Motor neuron (in vitro differentiated cells): ENCODE data around the gene NR6A1. TPM values are rescaled to one million over a fixed set of nuclear protein-coding genes. Genes with fewer than 3 reads are reported as not detected.

Experiments used
- ATAC-seq, 8 experiments: fragments of 200-7000 bp; cut with Tn5 transposase; replicated peaks in 6 of 8; 2 replicates each; pipeline ENCODE4 v1.8.0; 2021; ENCODE audit warnings: mild to moderate bottlenecking in 8 of 8, moderate library complexity in 8 of 8
- H3K27ac ChIP-seq, 2 donors: fragments of 250-450 bp; sonication (Bioruptor Pico); 2 replicates each; pipeline ENCODE4 v1.9.0; 2021; ENCODE audit warnings: antibody characterized with exemption in 2 of 2, mild to moderate bottlenecking in 2 of 2, moderate library complexity in 1 of 2
- H3K4me1 ChIP-seq, 2 donors: fragments of 250-450 bp; sonication (Bioruptor Pico); replicated peaks in 1 of 2; 2 replicates each; pipeline ENCODE4 v1.6.1; 2021; ENCODE audit warnings: antibody characterized with exemption in 2 of 2, mild to moderate bottlenecking in 2 of 2, moderate library complexity in 1 of 2
- H3K4me3 ChIP-seq, 5 donors: fragments of 250-450 bp; sonication (Bioruptor Pico); 2 replicates each; pipeline ENCODE4 v1.9.0; 2021; ENCODE audit warnings: antibody characterized with exemption in 5 of 5, mild to moderate bottlenecking in 5 of 5, moderate library complexity in 4 of 5
- WGBS, 10 experiments: fragments of 450-650 bp; shearing (Covaris generic); methylation state at CpG; one replicate each; pipeline ENCODE4 v1.0.0; 2022; 5-methylcytosine and 5-hydroxymethylcytosine counted together
- in situ Hi-C, 9 experiments: fragments of 400-800 bp; cut with MboI; loops; one replicate each; pipeline ENCODE4 v1.15.0; 2021; ENCODE audit warnings: low sequenced_read_pairs in 9 of 9, low pct_unique_long_range_greater_than_20kb in 2 of 9; ENCODE audit not compliant: unreplicated experiment in 9 of 9
- total RNA-seq, 8 experiments: library from RNA; unstranded; fragments of 300-600 nt; gene quantifications; 2 replicates each; pipeline versions ENCODE4 v1.2.3 to v1.2.4, GENCODE V29; 2022

The NR6A1 gene
- total RNA-seq, 8 experiments from 2014 or later, result 0.46 to 29.0 (median 3.7) TPM

DNA sequence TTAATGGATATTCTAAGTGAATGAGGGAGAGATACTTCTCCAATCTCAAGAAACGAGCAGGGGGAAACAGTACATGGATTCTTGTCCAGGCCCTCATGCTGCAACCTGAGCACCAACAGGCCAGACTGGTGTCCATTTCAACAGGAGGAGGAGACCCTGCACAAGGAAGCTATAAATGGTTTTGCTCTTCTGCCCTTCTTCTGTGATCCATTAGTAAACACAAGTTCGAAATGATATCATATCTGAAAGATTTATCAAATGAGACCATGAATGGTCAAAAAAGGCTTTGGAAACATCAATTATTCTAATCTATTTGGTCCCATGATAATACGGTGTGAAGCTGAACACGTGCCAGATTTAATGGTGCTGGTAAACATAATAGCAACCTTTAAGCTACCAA is 109.8 kb downstream of the NR6A1 start:
- Histone ChIP-seq H3K27ac (peak overlapping the region; percentile 89 to 97), H3K4me3 (peak overlapping the region; percentile 47 to 67 (median 54)), H3K4me1 (peaks cover 36 to 44% of the 10 kb centered on the region in 2 donors)
- in situ Hi-C loops, result no loop called here
- ATAC-seq, result no peak
- 50 to 94% (median 79%) methylated on average over 1 to 4 of the region's 4 CpGs for WGBS, 10 experiments

DNA sequence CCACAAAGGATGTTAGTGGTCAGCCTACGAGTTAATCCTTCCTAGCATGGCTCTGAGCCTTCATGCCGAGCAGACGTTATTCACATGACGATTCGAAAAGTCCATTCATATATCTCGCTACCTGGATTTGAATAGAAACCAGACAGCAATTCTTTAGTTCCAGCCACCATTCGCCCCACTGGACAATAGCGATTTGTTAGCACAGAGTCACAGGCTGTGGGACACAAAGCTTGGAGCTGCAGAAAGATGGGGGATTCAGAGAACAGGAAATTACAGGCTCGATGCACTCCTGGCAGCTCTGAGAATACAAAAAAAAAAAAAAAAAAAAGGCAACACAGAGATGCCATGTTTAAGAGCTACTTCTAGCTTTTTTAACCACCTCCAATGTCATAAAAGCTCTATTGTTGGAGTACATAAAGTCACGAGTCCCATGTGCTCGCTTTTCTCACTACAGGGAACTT is 110.7 kb downstream of the NR6A1 start:
- peak; percentile 2 to 68 (median 56) for ATAC-seq
- peak overlapping the region; percentile 89 to 97 for H3K27ac ChIP-seq
- peaks cover 36 to 37% of the 10 kb centered on the region in 2 donors for H3K4me1 ChIP-seq
- 1 to 20% (median 5%) methylated on average over 1 to 11 of the region's 11 CpGs; no CpG with 5 or more reads in 1 of the 10 experiments for WGBS, 10 experiments
- H3K4me3 ChIP-seq, result peak overlapping the region; percentile 47 to 67 (median 54)
- in situ Hi-C loops, result no loop called here

DNA sequence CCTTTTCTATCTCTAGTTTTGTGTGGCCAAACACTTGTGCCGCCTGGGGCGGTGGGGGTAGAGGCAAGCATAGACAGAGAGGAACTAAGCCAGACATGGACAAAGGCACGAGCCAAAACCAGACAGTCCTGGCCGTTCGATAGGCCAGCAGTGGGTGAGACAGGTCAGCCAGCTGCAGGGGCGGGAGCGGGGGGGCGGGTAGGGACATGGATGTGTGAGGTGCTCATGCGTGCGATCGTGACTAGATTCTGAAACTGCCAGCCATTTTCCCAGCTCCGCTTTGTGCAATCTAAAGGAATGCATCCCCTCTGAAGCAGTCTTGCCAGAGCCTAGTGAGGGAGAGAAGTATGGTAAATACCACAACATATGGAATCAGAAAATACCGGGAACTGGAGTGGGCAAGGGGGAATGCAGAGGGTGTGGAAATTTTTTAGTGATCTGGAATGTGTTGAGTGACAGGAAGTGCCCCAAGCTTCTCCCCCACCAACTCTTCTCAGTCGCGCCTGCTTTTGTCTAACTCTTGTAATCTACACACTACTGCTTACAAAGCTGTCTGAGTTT is 111.9 kb downstream of the NR6A1 start:
- 0 to 10% (median 0%) methylated on average over 1 to 8 of the region's 15 CpGs; no CpG with 5 or more reads in 2 of the 10 experiments for WGBS, 10 experiments
- ATAC-seq, result peak; percentile 55 to 69 (median 64)
- in situ Hi-C loops, result no loop called here
- Histone ChIP-seq H3K27ac (peak overlapping the region; percentile 89 to 97), H3K4me1 (peaks cover 34 to 36% of the 10 kb centered on the region in 2 donors), H3K4me3 (peak overlapping the region; percentile 47 to 67 (median 54))

DNA sequence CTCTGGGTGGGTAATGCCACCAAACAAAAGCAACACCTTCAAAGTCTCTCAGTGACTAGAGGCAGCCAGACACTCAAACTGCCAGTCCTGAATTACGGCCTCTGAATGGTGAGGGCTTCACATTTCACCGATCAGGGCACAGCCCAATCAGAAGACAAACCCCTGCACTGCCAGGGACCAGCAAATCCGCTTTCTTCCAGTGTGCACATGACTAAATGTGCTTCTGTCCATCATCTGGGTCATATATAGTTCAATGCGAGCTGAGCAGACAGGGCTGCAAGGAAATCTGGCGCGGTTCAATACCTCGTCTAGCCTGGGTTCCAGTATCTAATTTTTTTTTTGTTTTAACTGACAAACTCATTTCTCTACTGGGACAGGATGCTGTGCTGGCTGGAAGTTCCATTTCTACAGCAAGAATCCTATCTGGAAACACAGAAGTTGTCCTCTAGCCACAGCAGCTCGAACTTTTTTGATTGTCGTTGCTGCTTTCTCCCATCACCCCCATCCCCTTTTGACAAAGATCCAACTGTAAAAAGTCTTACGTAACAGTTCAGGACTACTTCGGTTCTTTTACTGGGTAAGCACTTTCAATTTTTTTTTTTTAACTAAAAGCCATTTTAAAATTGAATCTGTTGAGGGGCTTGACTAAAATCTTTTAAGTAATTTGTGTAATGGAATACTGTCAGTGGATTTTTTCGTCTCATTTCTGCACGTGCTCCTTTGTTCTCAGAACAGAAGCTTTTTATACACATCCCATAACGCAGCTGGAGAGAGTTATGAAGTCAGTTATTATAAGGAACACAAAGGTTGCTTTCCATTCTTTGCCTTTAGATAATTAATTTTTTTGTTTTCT is 112.7 kb downstream of the NR6A1 start:
- ATAC-seq, result peak; percentile 85 to 91 (median 90)
- Histone ChIP-seq H3K27ac (peak overlapping the region; percentile 89 to 97), H3K4me3 (peak overlapping the region; percentile 47 to 67 (median 54)), H3K4me1 (peaks cover 32 to 35% of the 10 kb centered on the region in 2 donors)
- WGBS, 10 experiments, result 0 to 31% (median 1%) methylated on average over 2 to 14 of the region's 14 CpGs
- in situ Hi-C loops, result no loop called here

DNA sequence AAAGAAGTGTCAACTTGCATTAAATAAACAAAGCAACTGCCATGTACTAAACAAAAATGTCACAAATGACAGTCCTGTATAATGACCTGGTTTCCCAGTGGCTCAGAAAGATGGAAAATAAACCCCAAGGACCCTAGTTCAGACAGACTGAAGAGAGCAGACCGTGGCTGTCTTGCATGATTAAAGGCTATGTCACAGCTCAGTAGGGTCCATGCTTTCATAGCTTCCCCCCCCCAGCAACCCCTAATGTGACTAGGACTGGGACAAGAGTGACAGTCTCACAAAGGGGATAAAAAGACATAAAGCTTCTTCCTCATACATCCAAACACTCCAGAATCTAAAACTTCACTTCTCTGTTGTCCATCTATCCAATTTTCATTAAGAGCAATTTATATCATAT is 113.6 kb downstream of the NR6A1 start:
- in situ Hi-C loops, result no loop called here

DNA sequence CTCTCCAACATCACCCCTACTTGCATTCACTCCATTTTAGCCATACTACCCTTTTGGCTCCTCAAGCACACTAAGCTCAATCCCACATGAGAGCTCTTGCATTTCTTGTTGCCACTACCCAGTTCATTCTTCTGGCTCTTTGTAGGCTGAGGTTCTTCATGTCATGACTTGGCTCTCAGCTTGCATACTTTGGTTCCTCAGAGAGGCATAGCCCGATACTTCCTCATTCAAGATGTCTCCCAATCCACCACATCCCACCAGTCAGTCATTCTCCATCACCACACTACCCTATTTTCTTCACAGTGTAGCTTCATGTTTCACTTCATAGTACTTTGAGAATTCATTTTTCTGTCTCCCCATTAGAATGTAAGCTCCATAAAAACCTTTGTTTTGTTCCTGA is 116.7 kb downstream of the NR6A1 start:
- in situ Hi-C loops, result no loop called here
- Histone ChIP-seq H3K4me1 (peaks cover 9 to 14% of the 10 kb centered on the region in 2 donors), H3K27ac (no peak overlapping the region), H3K4me3 (no peak overlapping the region)
- ATAC-seq, result no peak
- WGBS, 10 experiments, result 17 to 100% (median 89%) methylated on average over 1 of the region's 1 CpG; no CpG with 5 or more reads in 1 of the 10 experiments

More for the DNA sequence above, 113.6 kb downstream of the NR6A1 start:
- 0 to 71% (median 14%) methylated on average over 1 of the region's 1 CpG; no CpG with 5 or more reads in 2 of the 10 experiments for WGBS, 10 experiments
- H3K27ac ChIP-seq, result peak overlapping the region; percentile 0 to 51
- H3K4me3 ChIP-seq, result peak overlapping the region; percentile 47 to 67 (median 54)
- H3K4me1 ChIP-seq, result peaks cover 23 to 29% of the 10 kb centered on the region in 2 donors
- ATAC-seq, result no peak

DNA sequence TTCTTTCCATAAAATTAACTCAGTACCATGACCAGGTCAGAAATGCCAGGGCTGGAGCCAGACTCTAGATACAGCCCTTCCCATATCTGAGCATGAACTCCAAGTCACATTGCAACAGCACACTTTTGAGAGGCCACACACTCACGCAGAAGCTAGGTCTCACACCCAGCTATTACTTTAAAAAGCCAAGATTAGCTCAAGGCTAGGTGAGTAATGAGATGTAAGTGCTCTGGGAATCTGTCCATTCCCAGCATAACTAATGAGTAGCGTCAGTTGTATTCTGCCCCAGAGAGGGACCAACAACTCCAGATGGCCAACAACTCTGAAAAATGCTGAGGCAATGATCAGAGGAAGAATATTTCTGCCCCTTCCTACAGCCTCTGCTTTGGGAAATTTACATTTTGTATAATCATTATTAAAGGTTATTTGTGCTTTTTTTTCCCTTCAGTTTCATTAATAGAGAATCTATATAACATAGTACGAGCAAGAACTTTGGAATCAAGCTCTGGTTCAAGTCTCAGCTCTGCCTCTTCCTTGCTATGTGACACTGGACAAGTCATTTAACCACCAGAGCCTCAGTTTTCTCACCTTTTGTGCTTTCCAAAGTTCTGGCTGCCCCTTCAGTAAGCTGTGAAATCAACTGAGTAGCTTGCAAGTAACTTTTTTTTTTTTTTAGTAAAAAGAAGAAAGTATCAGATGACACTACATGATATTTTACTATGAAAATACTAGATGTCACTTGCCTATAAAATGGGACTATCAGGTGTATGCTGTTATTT is 118.3 kb downstream of the NR6A1 start:
- WGBS, 10 experiments, result 0 to 100% (median 90%) methylated on average over 1 to 3 of the region's 3 CpGs; no CpG with 5 or more reads in 1 of the 10 experiments
- Histone ChIP-seq H3K27ac (no peak overlapping the region), H3K4me1 (peaks cover 7 to 13% of the 10 kb centered on the region in 2 donors), H3K4me3 (no peak overlapping the region)
- in situ Hi-C loops, result no loop called here
- ATAC-seq, result peak in 6 of 8 experiments; percentile 16 to 100 (median 62)

DNA sequence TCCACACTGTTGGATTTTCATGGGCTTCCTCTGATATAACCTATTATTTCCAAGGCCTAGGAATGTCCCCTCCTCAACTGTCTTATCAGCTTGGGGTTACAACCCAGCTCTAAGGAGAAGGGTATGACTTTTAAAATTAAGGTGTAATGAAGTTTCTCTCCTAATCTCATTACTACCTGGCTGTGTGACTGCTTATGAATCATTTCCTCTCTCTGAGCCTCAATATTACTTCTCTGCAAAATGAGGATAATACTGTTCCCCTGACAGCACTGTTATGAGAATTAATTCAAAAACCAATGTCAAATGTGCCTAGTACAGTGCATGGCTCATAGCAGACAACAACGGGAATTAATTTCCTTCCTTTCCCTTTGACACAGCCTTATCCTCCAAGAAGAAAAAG is 118.9 kb downstream of the NR6A1 start:
- Histone ChIP-seq H3K4me3 (no peak overlapping the region), H3K4me1 (peaks cover 1 to 7% of the 10 kb centered on the region in 2 donors), H3K27ac (no peak overlapping the region)
- in situ Hi-C loops, result no loop called here
- 0 to 100% (median 100%) methylated on average over 1 of the region's 1 CpG; no CpG with 5 or more reads in 5 of the 10 experiments for WGBS, 10 experiments
- no peak for ATAC-seq

DNA sequence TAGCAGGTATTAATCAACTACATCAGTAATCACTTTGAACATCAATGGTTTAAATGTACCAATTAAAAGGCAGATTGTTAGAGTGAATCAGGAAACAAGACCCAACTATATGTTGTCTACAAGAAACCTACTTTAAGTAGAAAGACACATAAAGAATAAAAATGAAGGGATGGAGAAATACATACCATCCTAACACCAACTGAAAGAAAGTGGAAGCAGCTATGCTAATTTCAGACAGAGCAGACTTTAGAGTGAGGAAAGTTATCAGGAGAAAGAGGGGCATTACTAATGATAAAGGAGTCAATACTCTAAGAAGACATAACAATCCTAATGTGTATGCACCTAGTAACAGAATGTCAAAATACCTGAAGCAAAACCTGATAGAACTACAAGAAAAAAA is 125.8 kb downstream of the NR6A1 start:
- in situ Hi-C loops, result no loop called here
- H3K4me1 ChIP-seq, result no peaks in the 10 kb centered on the region
- H3K27ac ChIP-seq, result no peak overlapping the region
- no peak for ATAC-seq
- H3K4me3 ChIP-seq, result no peak overlapping the region

DNA sequence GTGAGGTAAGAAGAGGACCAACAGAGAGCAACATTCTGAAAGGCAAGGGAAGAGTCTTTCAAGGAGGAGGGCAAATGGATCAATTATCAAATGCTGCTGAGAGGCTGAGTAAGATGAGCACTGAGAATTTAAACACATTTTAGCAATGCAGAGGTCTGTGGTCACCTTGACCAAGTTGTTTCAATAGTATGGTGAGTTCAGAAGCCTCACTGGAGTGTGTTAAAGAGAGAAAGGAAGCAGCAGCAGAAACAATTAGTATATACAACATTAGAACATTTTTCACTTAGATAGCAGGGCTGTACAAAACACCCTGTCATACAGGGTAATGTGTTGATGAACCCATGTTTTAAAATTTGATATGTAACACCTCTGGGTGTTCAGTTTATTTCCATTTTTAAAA is 131.5 kb downstream of the NR6A1 start:
- in situ Hi-C loops, result no loop called here
- ATAC-seq, result no peak
- no peak overlapping the region for H3K4me3 ChIP-seq
- H3K4me1 ChIP-seq, result no peaks in the 10 kb centered on the region
- no peak overlapping the region for H3K27ac ChIP-seq

DNA sequence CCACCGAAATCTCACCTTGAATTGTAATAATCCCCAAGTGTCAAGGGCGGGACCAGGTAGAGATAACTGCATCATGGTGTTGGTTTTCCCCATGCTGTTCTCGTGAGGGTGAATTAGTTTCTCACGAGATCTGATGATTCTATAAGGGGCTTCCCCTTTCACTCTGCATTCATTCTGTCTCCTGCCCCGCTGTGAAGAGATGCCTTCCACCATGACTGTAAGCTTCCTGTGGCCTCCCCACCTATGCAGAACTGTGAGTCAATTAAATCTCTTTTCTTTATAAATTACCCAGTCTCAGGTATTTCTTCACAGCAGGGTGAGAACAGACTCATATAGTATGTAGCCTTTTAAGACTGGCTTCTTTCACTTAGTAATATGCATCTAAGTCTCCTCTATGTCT is 135.8 kb downstream of the NR6A1 start:
- 76 to 100% (median 92%) methylated on average over 1 to 4 of the region's 5 CpGs for WGBS, 10 experiments
- no peak for ATAC-seq
- no peak overlapping the region for H3K4me3 ChIP-seq
- H3K4me1 ChIP-seq, result no peaks in the 10 kb centered on the region
- in situ Hi-C loops, result no loop called here
- no peak overlapping the region for H3K27ac ChIP-seq

DNA sequence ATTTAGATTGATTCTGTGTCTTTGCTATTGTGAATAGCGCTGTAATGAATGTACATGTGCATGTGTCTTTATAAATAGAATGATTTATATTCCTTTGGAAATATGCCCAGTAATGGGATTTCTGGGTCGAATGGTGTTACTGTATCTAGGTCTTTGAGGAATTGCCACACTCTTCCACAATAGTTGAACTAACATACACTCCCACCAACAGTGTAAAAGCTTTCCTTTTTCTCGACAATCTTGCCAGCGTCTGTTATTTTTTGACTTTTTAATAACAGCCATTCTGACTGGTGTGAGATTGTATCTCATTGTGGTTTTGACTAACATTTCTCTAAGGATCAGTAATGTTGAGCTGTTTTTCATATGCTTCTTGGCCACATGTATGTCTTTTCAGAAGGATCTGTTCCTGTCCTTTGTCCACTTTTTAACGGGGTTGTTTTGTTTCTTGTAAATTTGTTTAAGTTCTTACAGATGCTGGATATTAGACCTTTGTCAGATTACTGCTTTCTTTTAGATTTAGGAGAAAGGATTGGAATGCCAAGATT is 139.0 kb downstream of the NR6A1 start:
- in situ Hi-C loops, result no loop called here
- Histone ChIP-seq H3K4me1 (no peaks in the 10 kb centered on the region), H3K27ac (no peak overlapping the region), H3K4me3 (no peak overlapping the region)
- ATAC-seq, result peak in 1 of 8 experiments; percentile 36
- 0 to 100% (median 90%) methylated on average over 1 to 5 of the region's 5 CpGs for WGBS, 10 experiments

DNA sequence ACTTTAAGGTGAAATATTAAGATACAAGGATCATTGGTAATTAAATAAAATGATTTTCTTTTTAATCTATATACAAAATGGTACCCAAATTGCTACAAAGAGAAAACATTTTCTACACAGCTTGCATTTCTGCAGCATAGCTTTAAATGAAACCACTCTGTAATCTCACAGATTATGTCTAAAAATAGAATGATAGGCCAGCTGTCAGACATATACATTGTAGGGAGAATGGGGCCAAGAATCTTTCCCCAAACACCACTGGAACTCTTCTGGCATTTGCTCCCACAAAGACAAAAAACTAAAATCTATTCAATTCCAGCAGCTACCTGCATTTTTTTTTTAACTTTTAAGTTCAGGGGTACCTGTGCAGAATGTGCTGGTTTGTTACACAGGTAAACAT is 139.8 kb downstream of the NR6A1 start:
- in situ Hi-C loops, result no loop called here

More for the DNA sequence above, 139.8 kb downstream of the NR6A1 start:
- no peak for ATAC-seq
- H3K4me1 ChIP-seq, result no peaks in the 10 kb centered on the region
- no peak overlapping the region for H3K4me3 ChIP-seq
- no peak overlapping the region for H3K27ac ChIP-seq
